Activated T-cell treated with anti-CD3 and anti-CD28 coated beads, Interleukin-2, amount 50 U/mL, for 72 hours (primary cell): ENCODE measurements around the gene THSD4. TPM values are rescaled to one million over a fixed set of nuclear protein-coding genes. Genes with fewer than 3 reads are reported as not detected.

Experiments
- ATAC-seq, 2 donors: fragments of 150-1000 bp; cut with Tn5 transposase; replicated peaks in 1 of 2; 2 replicates each; pipeline ENCODE4 v1.10.0; 2021; ENCODE audit warnings: moderate library complexity in 2 of 2, mild to moderate bottlenecking in 1 of 2
- DNase-seq, 2 donors: peaks; one replicate each; pipeline ENCODE4 v3.0.0; 2021 to 2022; ENCODE audit warnings: mixed read lengths in 1 of 2
- H3K27ac Mint-ChIP-seq: one replicate; pipeline ENCODE4 v1.8.0; 2022; ENCODE audit warnings: mild to moderate bottlenecking, moderate library complexity, mixed read lengths
- H3K27me3 Mint-ChIP-seq: one replicate; pipeline ENCODE4 v1.8.0; 2022; ENCODE audit warnings: low read depth, mixed read lengths
- H3K36me3 Mint-ChIP-seq, 2 donors: one replicate each; pipeline ENCODE4 v1.8.0; 2022; ENCODE audit warnings: mixed read lengths in 2 of 2, mild to moderate bottlenecking in 1 of 2; ENCODE audit not compliant: insufficient read depth in 2 of 2
- H3K4me1 Mint-ChIP-seq: one replicate; pipeline ENCODE4 v1.8.0; 2022; ENCODE audit warnings: low read depth, mixed read lengths
- H3K4me3 Mint-ChIP-seq, 2 donors: one replicate each; pipeline ENCODE4 v1.8.0; 2022; ENCODE audit warnings: mild to moderate bottlenecking in 2 of 2, mixed read lengths in 2 of 2, moderate library complexity in 2 of 2
- H3K9me3 Mint-ChIP-seq, 2 donors: one replicate each; pipeline ENCODE4 v1.8.0; 2022; ENCODE audit warnings: mixed read lengths in 2 of 2
- total RNA-seq, 2 donors: library from RNA; stranded (reverse); gene quantifications; one replicate each; pipeline ENCODE4 v1.2.3, GENCODE V29; 2022

The THSD4 gene
- total RNA-seq, result not detected

DNA sequence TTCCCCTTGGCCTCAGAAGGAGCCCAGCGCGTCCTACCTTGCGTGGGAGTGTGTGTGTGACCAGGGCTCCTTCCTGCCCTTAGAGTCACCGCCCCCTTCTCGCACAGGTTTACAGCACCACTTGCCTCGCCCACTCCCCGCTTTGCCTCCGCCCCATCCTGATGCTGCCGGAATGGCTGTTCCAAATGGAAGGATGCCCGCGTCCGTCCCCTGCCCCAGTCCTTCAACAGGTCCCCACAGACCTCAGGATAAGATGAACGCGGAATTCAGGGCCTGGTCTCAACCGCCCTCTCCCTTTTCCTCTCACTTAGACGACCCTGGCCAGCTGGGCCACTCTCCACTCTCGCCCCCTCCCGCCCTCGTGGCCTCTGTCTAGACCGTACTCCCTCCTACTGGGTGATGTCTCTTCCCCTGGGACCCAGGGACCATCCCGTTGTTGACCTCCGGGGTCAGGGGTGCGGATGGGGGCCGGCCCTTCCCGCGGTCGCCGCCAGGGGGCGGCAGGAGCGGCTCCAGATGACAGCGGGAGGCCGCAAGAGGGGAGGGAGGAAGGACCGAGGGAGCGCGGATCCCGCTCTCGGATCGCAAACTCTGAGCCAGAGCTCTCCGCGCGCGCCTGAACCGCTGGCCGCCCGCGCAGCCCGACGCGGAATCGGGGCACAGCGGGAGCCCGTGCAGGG lies at the start of gene THSD4:
TSS of gene THSD4 (plus strand) at position 585 of the 680 bp plus-strand sequence.
- H3K27me3 Mint-ChIP-seq, result peaks cover 38% of the 10 kb centered on the region
- peak within 1 kb of the TSS; percentile 5 for H3K27ac Mint-ChIP-seq
- peaks cover 0 to 2% of the 10 kb centered on the region in 2 donors for H3K36me3 Mint-ChIP-seq
- H3K4me3 Mint-ChIP-seq, result peak within 1 kb of the TSS; percentile 70 to 79
- H3K9me3 Mint-ChIP-seq, result no peaks in the 10 kb centered on the region
- ATAC-seq, result peak; percentile 82 to 89
- peaks cover 14% of the 10 kb centered on the region for H3K4me1 Mint-ChIP-seq
- DNase-seq, result peak; percentile 71 to 80

DNA sequence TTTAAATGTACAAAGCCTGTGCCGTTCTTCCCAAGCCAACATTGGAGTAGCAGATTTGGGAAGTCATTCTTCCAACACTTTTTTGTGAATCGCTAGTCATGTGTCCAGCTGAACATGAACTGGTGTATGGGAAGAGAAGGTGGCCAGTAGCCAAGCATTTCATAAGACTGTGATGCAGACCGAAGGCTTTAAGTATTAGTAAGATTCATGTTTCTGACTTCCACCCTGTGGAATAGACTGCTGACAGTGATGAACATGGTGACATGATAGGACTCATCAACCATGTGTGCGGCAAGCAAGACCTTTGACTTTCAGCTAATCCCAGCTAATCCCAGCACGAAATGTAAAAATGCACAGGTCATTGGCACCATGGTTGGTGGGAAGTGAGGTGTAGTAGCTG lies 48.3 kb upstream of the THSD4 start:
- no peak for ATAC-seq
- Mint-ChIP-seq H3K4me3 (no peak overlapping the region), H3K4me1 (no peaks in the 10 kb centered on the region), H3K9me3 (no peaks in the 10 kb centered on the region), H3K27ac (no peak overlapping the region), H3K36me3 (no peaks in the 10 kb centered on the region), H3K27me3 (peaks cover 8% of the 10 kb centered on the region)
- DNase-seq, result no peak

DNA sequence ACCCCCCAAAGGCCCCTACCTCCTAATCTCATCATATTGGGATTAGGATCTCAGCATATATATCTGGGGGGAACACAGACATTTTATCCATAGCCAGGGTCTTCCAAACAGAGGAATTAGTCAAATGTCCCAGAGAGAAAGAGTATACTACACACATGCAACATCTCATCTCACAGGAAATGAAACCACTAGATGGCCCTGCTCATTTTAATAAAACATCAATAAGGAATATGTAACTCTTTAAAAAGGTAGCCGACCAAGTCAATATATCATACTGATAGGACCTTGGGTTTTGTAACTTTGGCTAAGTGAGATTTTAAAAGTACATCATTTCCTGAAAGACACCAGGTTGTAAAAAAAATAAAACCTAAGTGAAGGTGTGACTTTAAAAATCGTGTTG lies 45.6 kb upstream of the THSD4 start:
- no peak overlapping the region for H3K4me3 Mint-ChIP-seq
- H3K36me3 Mint-ChIP-seq, result no peaks in the 10 kb centered on the region
- no peaks in the 10 kb centered on the region for H3K4me1 Mint-ChIP-seq
- H3K9me3 Mint-ChIP-seq, result peaks cover 0 to 3% of the 10 kb centered on the region in 2 donors
- no peaks in the 10 kb centered on the region for H3K27me3 Mint-ChIP-seq
- no peak overlapping the region for H3K27ac Mint-ChIP-seq
- no peak for ATAC-seq
- no peak for DNase-seq

DNA sequence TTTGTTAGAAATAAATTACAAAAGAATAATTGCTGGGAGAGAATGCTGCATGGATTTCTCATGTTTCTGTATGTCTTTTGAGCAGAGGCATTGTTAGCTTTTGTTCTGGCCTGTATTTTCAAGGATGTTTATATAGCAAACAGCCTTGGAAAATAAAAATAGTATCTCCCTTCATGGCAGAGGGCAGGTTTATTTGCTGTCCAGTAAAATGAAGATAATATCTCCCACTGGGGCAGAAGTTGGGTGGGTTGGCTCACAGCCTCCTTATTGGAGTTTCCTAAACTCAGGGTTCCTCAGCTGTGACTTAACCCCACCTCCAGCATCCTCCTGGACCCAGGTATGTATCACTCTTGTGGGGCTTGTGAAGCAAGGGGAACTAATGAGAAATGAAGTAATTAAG lies 43.7 kb upstream of the THSD4 start:
- peaks cover 0 to 3% of the 10 kb centered on the region in 2 donors for H3K9me3 Mint-ChIP-seq

DNA sequence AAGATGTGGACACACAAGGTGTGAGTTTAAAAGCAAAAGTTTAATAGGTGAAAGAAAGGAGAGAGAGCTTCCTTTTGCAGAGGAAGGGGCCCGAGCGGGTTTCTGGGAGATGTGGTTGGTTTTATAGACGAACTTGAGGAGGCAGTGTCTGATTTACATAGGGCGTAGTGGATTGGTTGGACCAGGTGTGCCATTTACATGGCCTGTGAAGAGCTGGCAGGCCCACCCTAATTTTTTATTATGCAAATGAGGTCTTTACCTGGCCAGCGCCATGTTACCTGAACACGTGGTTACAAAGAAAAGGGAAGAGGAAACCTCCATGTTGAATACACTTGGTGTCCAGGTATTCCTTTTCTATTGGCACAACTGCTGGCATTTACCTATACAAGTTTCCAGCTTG lies 42.8 kb upstream of the THSD4 start:
- Mint-ChIP-seq H3K27me3 (no peaks in the 10 kb centered on the region), H3K36me3 (no peaks in the 10 kb centered on the region), H3K27ac (no peak overlapping the region), H3K4me1 (no peaks in the 10 kb centered on the region), H3K9me3 (peaks cover 0 to 3% of the 10 kb centered on the region in 2 donors), H3K4me3 (no peak overlapping the region)
- DNase-seq (no peak), ATAC-seq (no peak)

More for the DNA sequence above, 43.7 kb upstream of the THSD4 start:
- Mint-ChIP-seq H3K4me1 (no peaks in the 10 kb centered on the region), H3K36me3 (no peaks in the 10 kb centered on the region), H3K27ac (no peak overlapping the region), H3K27me3 (no peaks in the 10 kb centered on the region), H3K4me3 (no peak overlapping the region)
- no peak for ATAC-seq
- DNase-seq, result no peak

DNA sequence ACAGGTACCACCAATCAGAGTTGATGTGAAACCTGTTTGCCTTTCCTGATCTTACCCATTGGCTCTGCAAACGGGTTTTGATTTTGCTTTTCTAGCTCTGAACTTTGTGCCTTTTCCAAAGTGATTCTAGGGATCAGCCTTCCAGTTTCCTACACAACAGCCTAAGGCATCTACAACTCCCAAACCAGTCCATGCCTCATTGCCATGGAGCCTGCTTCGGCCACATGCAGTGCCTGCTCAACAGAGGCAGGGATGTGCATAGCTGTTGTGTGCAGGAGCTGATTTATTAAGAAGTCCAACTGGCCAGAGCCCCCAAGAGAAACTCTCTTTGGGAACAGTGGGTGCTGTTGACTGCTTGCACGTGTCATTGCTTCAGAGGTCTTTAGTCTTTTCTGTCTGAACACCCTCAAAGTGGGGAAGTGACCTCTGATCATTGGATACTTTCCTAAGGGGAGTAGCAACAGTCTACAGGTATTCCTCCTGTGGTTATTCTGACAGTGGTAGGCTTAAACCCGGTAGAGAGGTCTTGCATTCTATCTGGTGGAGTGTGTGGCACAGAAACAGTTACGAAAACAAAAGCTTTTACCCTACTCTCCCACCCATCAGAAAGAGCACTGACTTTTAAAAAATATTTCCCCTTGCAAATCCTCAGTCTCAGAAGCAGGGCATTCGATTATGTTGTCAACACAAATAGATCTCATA lies 36.6 kb upstream of the THSD4 start:
- Mint-ChIP-seq H3K27ac (no peak overlapping the region), H3K36me3 (no peaks in the 10 kb centered on the region), H3K4me1 (no peaks in the 10 kb centered on the region), H3K27me3 (peaks cover 9% of the 10 kb centered on the region), H3K9me3 (peaks cover 0 to 4% of the 10 kb centered on the region in 2 donors), H3K4me3 (no peak overlapping the region)
- no peak for ATAC-seq
- no peak for DNase-seq

DNA sequence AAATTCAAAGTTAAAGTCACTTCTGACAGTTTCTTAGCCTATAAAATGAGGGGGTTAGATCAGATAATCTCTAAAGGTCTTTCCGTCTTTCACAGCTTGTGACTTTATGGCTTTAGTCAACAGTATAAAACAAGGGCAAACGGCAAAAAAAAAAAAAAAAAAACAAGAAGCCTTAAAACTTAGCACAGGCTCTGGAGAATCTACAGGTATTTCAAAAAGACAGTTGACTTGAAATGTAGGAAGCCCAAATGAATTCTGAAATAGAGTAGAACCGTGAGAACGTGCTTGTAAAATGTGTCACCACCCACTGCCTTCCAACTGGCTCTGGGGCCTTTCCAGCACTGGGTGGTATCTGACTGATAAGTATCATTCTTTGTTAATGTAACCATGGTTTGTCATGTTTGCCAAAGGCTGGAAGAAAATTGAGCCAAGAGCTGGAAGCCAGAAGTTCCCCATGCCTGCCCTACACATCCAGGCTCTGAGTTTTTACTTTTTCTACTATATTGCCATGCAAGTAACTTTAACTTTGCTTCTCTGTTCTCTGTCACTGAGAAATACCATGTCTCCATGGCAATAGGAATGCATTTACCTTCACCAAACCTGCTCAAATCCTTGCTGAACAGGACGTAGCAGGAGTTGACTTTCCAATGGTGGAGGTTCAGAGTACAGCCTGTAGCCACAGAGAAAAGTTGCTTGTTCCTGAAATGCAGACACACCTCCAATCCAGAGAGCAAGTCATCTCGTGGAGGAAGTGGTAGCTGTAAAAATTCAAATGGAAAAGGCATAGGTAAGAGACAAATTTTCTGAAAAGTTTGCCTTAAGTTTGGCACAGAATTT lies 35.8 kb upstream of the THSD4 start:
- Mint-ChIP-seq H3K36me3 (no peaks in the 10 kb centered on the region), H3K4me3 (no peak overlapping the region), H3K27ac (no peak overlapping the region), H3K27me3 (peaks cover 9% of the 10 kb centered on the region), H3K4me1 (no peaks in the 10 kb centered on the region), H3K9me3 (peaks cover 0 to 2% of the 10 kb centered on the region in 2 donors)
- no peak for ATAC-seq
- no peak for DNase-seq

DNA sequence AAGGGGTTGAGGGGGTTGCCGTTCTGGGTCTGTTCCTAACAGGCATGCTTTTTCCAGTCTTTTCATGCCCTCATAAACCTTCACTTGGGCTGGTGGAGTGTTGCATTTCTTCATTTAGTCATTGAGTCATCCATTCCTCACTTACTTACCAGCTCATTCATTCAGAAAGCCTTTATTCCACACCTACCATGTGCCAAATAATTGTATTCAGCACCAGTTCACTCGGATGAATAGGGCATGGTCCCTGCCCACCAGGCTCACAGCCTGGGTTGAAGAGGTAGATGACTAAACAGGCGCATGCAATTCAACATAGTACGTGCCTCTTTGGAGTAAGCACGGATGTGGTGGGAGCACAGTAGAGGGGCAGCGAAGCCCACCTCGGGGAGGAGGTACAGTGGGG lies 35.1 kb upstream of the THSD4 start:
- peaks cover 0 to 2% of the 10 kb centered on the region in 2 donors for H3K9me3 Mint-ChIP-seq
- DNase-seq, result no peak
- peaks cover 9% of the 10 kb centered on the region for H3K27me3 Mint-ChIP-seq
- ATAC-seq, result no peak
- H3K36me3 Mint-ChIP-seq, result no peaks in the 10 kb centered on the region
- no peaks in the 10 kb centered on the region for H3K4me1 Mint-ChIP-seq
- no peak overlapping the region for H3K27ac Mint-ChIP-seq
- H3K4me3 Mint-ChIP-seq, result no peak overlapping the region

DNA sequence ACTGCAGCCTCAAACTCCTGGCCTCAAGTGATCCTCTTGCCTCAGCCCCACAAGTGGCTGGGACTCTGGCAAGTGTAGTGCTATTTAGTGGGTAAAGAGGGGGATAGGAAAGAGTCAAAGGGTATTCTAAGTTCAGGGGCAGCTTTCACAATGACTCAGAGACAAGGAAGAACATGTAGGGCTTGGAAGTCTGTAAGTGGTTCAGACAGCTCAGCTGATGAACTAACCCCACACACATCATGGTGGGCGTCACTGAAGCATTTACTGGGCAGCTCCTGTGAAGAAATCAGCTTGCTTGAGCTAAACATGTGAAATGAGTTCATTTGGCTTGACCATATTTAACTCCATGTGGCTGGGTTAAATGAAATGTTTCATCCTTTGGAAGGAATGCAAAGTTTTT lies 34.6 kb upstream of the THSD4 start:
- Mint-ChIP-seq H3K36me3 (no peaks in the 10 kb centered on the region), H3K27me3 (peaks cover 9% of the 10 kb centered on the region), H3K4me3 (no peak overlapping the region), H3K4me1 (no peaks in the 10 kb centered on the region), H3K27ac (no peak overlapping the region), H3K9me3 (peaks cover 0 to 2% of the 10 kb centered on the region in 2 donors)
- no peak for ATAC-seq
- DNase-seq, result no peak

DNA sequence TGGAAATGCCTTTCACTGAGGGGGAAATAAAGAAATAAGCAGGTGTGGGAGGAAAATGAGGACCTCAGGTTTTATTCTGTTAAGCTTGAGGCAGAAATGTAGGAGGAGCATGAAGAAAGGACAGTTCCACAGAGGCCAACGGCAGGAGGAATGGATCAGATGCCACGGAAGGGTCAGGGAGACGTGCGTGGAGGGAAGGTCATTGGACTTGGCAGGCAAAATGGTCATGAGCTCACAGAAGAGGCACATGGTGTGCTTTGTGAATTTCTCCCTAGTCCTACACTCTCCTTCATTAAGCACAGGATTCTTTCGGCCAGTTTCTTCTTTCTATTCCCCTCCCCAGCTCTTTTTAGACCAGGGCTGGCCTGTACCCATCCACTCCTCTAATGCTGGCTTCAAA lies 32.5 kb upstream of the THSD4 start:
- H3K4me3 Mint-ChIP-seq, result no peak overlapping the region
- peaks cover 9% of the 10 kb centered on the region for H3K27me3 Mint-ChIP-seq
- ATAC-seq (no peak), DNase-seq (no peak)
- no peak overlapping the region for H3K27ac Mint-ChIP-seq
- H3K36me3 Mint-ChIP-seq, result no peaks in the 10 kb centered on the region
- H3K9me3 Mint-ChIP-seq, result peaks cover 0 to 3% of the 10 kb centered on the region in 2 donors
- H3K4me1 Mint-ChIP-seq, result no peaks in the 10 kb centered on the region

DNA sequence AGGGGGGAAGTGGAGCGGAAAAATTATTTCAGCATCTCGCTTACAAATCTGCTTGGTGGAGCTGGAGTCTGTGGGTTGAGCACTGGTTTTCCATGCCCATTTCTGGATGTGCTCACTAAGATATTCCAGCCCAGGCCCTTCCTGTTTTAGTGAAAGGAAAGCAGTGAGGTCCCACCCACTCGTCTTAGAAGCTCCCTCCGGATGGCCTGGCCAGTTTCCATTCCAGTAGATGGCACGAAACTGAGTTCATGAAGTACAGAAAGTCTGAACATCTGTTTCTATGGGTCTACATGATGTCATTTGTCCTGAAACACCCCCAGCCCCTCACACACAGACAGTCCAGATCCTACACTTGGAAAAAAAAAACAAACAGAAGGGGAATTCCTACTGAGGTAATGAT lies 31.9 kb upstream of the THSD4 start:
- Mint-ChIP-seq H3K27ac (no peak overlapping the region), H3K4me1 (no peaks in the 10 kb centered on the region), H3K27me3 (peaks cover 9% of the 10 kb centered on the region), H3K36me3 (no peaks in the 10 kb centered on the region), H3K4me3 (no peak overlapping the region), H3K9me3 (peaks cover 0 to 3% of the 10 kb centered on the region in 2 donors)
- DNase-seq, result no peak
- no peak for ATAC-seq

DNA sequence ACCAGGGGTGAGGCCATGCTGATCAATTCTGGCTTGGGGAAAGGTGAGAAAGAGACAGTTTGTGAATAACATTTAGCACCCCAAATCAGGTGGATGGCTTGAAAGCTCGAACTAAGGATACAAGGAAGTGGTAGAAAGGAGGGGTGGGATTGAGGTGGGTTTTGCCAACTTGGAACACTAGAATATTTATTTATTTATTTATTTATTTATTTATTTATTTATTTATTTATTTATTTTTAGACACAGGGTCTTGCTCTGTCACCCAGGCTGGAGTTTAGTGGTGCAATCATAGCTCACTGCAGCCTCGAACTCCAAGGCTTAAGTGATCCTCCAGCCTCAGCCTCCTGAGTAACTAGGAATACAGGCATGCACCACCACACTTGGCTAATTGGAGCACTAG lies 31.0 kb upstream of the THSD4 start:
- DNase-seq, result no peak
- H3K27me3 Mint-ChIP-seq, result peaks cover 9% of the 10 kb centered on the region
- no peak overlapping the region for H3K27ac Mint-ChIP-seq
- H3K9me3 Mint-ChIP-seq, result peaks cover 2 to 3% of the 10 kb centered on the region in 2 donors
- H3K4me3 Mint-ChIP-seq, result no peak overlapping the region
- H3K4me1 Mint-ChIP-seq, result no peaks in the 10 kb centered on the region
- no peaks in the 10 kb centered on the region for H3K36me3 Mint-ChIP-seq
- no peak for ATAC-seq

DNA sequence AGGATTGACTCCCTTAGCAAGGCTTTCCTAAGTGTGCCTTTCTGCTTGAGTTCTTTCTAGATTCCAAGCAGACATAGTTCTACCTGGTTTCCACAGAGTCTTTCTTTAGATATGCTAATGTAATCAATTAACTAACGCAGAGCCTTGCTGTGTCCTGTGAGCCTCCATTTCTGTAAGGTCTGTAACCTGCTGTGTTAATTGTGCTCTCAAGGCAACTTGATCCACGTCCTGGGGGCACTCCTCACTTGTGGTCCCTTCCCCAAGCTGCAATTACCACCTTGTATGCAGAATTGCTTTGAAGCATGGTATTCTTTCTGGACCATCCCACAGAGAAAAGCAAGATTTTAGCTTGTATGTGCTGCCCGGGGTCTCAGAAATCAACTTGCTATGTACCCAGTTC lies 29.5 kb upstream of the THSD4 start:
- Mint-ChIP-seq H3K27me3 (peaks cover 9% of the 10 kb centered on the region), H3K4me3 (no peak overlapping the region), H3K9me3 (peaks cover 2 to 3% of the 10 kb centered on the region in 2 donors), H3K36me3 (no peaks in the 10 kb centered on the region), H3K27ac (no peak overlapping the region), H3K4me1 (no peaks in the 10 kb centered on the region)
- no peak for DNase-seq
- no peak for ATAC-seq
